Neuronal stem cell (in vitro differentiated cells): ENCODE measurements around the gene SIGLEC6. TPM values are rescaled to one million over a fixed set of nuclear protein-coding genes. Genes with fewer than 3 reads are reported as not detected.

ENCODE experiments used
- DNase-seq: peaks from one replicate; pipeline ENCODE4 v3.0.0-alpha.2; 2013; ENCODE audit warnings: low spot score
- H2AFZ ChIP-seq: one replicate; pipeline ENCODE4 v1.6.1; 2013; ENCODE audit warnings: mild to moderate bottlenecking, low read length, inconsistent platforms
- H2AK5ac ChIP-seq: 2 replicates; pipeline ENCODE4 v1.6.1; 2013; ENCODE audit warnings: low read depth, mild to moderate bottlenecking, inconsistent platforms, low read length, moderate library complexity, mixed read lengths
- H2BK120ac ChIP-seq: 2 replicates; pipeline ENCODE4 v1.6.1; 2013; ENCODE audit warnings: low read depth, mild to moderate bottlenecking, inconsistent platforms, low read length, moderate library complexity, mixed read lengths
- H2BK12ac ChIP-seq: one replicate; pipeline ENCODE4 v1.6.1; 2013; ENCODE audit warnings: low read length, inconsistent platforms
- H2BK15ac ChIP-seq: 2 replicates; pipeline ENCODE4 v1.6.1; 2013; ENCODE audit warnings: mild to moderate bottlenecking, low read length, inconsistent platforms, mixed read lengths
- H2BK5ac ChIP-seq: one replicate; pipeline ENCODE4 v1.6.1; 2013; ENCODE audit warnings: inconsistent platforms, mild to moderate bottlenecking, low read length, moderate library complexity
- H3K14ac ChIP-seq: one replicate; pipeline ENCODE4 v1.6.1; 2013; ENCODE audit warnings: low read length, inconsistent platforms
- H3K18ac ChIP-seq: 2 replicates; pipeline ENCODE4 v1.6.1; 2013; ENCODE audit warnings: low read length, inconsistent platforms
- H3K23ac ChIP-seq: 2 replicates; pipeline ENCODE4 v1.6.1; 2013; ENCODE audit warnings: low read depth, mild to moderate bottlenecking, mixed read lengths, low read length, inconsistent platforms; ENCODE audit not compliant: poor library complexity
- H3K27ac ChIP-seq: replicated peaks from 3 replicates; pipeline ENCODE4 v1.5.1; 2013; ENCODE audit warnings: low read length, inconsistent platforms
- H3K27me3 ChIP-seq, 3 experiments: 2 replicates each; pipeline ENCODE4 v1.6.1; 2013; ENCODE audit warnings: low read length in 3 of 3, mild to moderate bottlenecking in 2 of 3, inconsistent platforms in 1 of 3, low read depth in 1 of 3, mixed read lengths in 1 of 3, moderate library complexity in 1 of 3; ENCODE audit not compliant: control insufficient read depth in 3 of 3, insufficient read depth in 3 of 3
- H3K36me3 ChIP-seq, 2 donors: replicated peaks in 1 of 2; 2 replicates each; pipeline ENCODE4 v1.6.1; 2013; ENCODE audit warnings: low read length in 2 of 2; ENCODE audit not compliant: control insufficient read depth in 2 of 2, insufficient read depth in 2 of 2
- H3K4ac ChIP-seq: 2 replicates; pipeline ENCODE4 v1.6.1; 2013; ENCODE audit warnings: inconsistent platforms, mild to moderate bottlenecking, low read length, moderate library complexity
- H3K4me1 ChIP-seq, 2 donors: 1 replicate in 1 of 2; 2 replicates in 1 of 2; pipeline ENCODE4 v1.6.1; 2013; ENCODE audit warnings: low read length in 2 of 2, low read depth in 1 of 2; ENCODE audit not compliant: control insufficient read depth in 2 of 2, insufficient read depth in 1 of 2
- H3K4me2 ChIP-seq: one replicate; pipeline ENCODE4 v1.6.1; 2013; ENCODE audit warnings: mild to moderate bottlenecking, low read length, inconsistent platforms; ENCODE audit not compliant: insufficient read depth, poor library complexity, severe bottlenecking
- H3K4me3 ChIP-seq, 2 donors: 2 replicates each; pipeline ENCODE4 v1.5.1; 2013; ENCODE audit warnings: low read length in 2 of 2, mild to moderate bottlenecking in 2 of 2, inconsistent platforms in 1 of 2, moderate library complexity in 1 of 2
- H3K79me1 ChIP-seq: one replicate; pipeline ENCODE4 v1.6.1; 2013; ENCODE audit warnings: low read depth, mild to moderate bottlenecking, inconsistent platforms, low read length, moderate library complexity
- H3K9ac ChIP-seq: one replicate; pipeline ENCODE4 v1.6.1; 2013; ENCODE audit warnings: mild to moderate bottlenecking, low read depth, low read length, inconsistent platforms; ENCODE audit not compliant: poor library complexity
- H3K9me3 ChIP-seq, 2 donors: replicated peaks in 1 of 2; 2 replicates each; pipeline versions ENCODE3 to v1.6.1; 2013; ENCODE audit warnings: low read length in 2 of 2, mild to moderate bottlenecking in 2 of 2, inconsistent platforms in 1 of 2, low read depth in 1 of 2, mixed read lengths in 1 of 2, moderate library complexity in 1 of 2; ENCODE audit not compliant: control insufficient read depth in 2 of 2, insufficient read depth in 1 of 2
- H4K8ac ChIP-seq: one replicate; pipeline ENCODE4 v1.6.1; 2013; ENCODE audit warnings: low read depth, mild to moderate bottlenecking, inconsistent platforms, low read length, moderate library complexity
- H4K91ac ChIP-seq: one replicate; pipeline ENCODE4 v1.6.1; 2013; ENCODE audit warnings: low read length, low read depth, mild to moderate bottlenecking, inconsistent platforms; ENCODE audit not compliant: poor library complexity
- WGBS, 2 donors: extraction: QIAGEN DNeasy Blood & Tissue Kit; methylation state at CpG; one replicate each; pipeline ENCODE4 v1.1.7; 2013; ENCODE audit warnings: missing lambda C conversion rate in 2 of 2, mixed read lengths in 1 of 2; ENCODE audit not compliant: insufficient read length in 2 of 2, insufficient replicate concordance in 1 of 2; ENCODE audit errors: extremely low coverage in 2 of 2; 5-methylcytosine and 5-hydroxymethylcytosine counted together
- small RNA-seq: library from polyadenylated mRNA; stranded (forward); fragments of <200 nt; extraction: miRNeasy Mini kit (QIAGEN cat#:217004); gene quantifications from one replicate; pipeline ENCODE3, GENCODE V24; 2013; ENCODE audit not compliant: insufficient read depth

Gene SIGLEC6

DNA sequence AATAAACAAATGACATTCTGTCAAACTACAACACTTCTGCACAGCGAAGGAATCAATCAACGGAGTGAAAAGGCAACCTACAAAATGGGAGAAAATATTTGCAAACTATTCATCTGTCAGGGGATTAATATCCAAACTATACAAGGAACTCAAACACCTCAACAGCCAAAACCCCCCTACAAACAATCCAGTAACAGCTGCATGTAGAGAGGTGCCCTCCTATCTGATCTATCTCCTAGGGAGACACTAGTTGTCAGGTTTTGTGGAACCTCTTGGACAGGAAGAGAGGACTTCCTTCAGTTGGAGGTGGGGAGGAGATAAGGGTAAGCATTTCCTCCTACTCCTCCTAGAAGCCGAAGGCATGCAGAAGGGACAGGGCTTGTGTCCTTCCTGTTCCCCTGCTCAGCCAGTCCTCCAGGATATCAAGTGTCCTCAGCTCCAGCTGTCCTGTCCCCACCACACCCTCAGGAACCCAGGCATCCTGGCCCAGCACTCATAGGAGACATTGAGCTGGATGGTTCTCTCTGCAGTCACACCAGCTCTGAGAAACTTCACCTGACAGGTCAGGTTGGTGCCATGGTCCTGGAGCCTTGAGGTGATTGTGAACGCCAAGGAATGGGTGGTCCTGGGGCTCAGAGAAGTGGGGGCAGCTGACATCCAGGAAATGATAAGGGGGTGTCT is 63.5 kb downstream of the SIGLEC6 start:
- no CpG with 5 or more reads among the region's 4 CpGs for WGBS, 2 donors
- no peak overlapping the region for H2BK5ac ChIP-seq
- H3K79me1 ChIP-seq, result no peaks in the 10 kb centered on the region
- no peak overlapping the region for H3K4me2 ChIP-seq
- DNase-seq, result no peak
- H2BK15ac ChIP-seq, result no peak overlapping the region
- H3K4me1 ChIP-seq, result no peaks in the 10 kb centered on the region
- no peak overlapping the region for H3K9ac ChIP-seq
- H3K36me3 ChIP-seq, result no peaks in the 10 kb centered on the region
- no peak overlapping the region for H2AFZ ChIP-seq
- no peak overlapping the region for H3K27ac ChIP-seq
- H3K27me3 ChIP-seq, result peaks cover 0 to 23% (median 0%) of the 10 kb centered on the region in 3 experiments
- H4K8ac ChIP-seq, result no peak overlapping the region
- H3K14ac ChIP-seq, result no peak overlapping the region
- no peak overlapping the region for H2BK120ac ChIP-seq
- H2BK12ac ChIP-seq, result no peak overlapping the region
- H4K91ac ChIP-seq, result no peak overlapping the region
- no peak overlapping the region for H3K23ac ChIP-seq
- no peak overlapping the region for H2AK5ac ChIP-seq
- H3K4ac ChIP-seq, result no peak overlapping the region
- H3K9me3 ChIP-seq, result no peaks in the 10 kb centered on the region
- H3K18ac ChIP-seq, result no peak overlapping the region
- H3K4me3 ChIP-seq, result no peak overlapping the region

Small RNAs within 50 kb of the gene (small RNA-seq; reads per million reads assigned to genes)
- not detected for gene AC020914.3
